ENCODE measurements around the gene TUFT1. TPM values are rescaled to one million over a fixed set of nuclear protein-coding genes. Genes with fewer than 3 reads are reported as not detected.

TUFT1 gene
- total and polyA plus RNA-seq, 2 of the 13 experiments (the other 11 are each of a cell fraction or from before 2014, with no cell fraction given), result 6.4 to 7.3 TPM

DNA sequence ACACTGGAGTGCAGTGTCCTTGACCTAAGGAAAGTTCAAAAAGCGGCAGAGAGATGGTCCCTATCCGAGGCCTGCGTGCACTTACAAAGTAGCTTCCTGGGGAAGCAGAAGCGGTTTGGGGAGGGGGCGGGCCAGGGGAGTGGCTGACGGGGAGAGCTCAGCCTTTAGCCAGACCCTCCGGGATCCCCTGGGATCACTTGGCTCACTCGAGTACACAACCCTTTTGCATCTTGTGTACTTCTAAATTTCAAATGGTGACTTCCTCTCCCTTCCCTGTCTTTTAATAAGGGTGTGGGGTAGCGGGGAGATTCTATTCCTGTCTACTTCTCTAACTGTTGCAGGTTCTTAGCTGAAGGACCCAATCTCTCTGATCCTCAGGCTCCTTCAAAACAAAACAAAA lies 53.6 kb downstream of the TUFT1 start:
- no peak overlapping the region for H3K27ac ChIP-seq (ENCODE audit: extremely low read length, insufficient read depth, low read length)
- no TSS peak for BruUV-seq (replicated peaks)
- WGBS (ENCODE audit: low lambda C conversion rate), result 30% methylated on average over 8 of the region's 9 CpGs
- ChIA-PET CTCF (ENCODE audit: low intra/inter-chr PET ratio, low total read pairs) (interaction anchor here (0.9 to 3.5 kb wide), 4 partner anchors 59 to 243 kb away, joined by 3 to 21 read pairs (median 10); no protein-coding TSS in a partner anchor), POLR2A (interaction anchor here (1.2 to 1.4 kb wide), 2 partner anchors 26 to 54 kb away, joined by 3 to 4 read pairs; partner anchors contain the start of gene TUFT1)
- H3K27me3 ChIP-seq (ENCODE audit: control insufficient read depth in 1 of 2, insufficient read depth in 2 of 2, low read length in 2 of 2), result peaks cover 0 to 3% of the 10 kb centered on the region in 2 experiments; a peak in 1 of 5 replicates
- TF ChIP-seq KLF6 (CRISPR knock-in tag; IDR thresholded peaks at IDR 0.05) (no peak), SNAPC2 (CRISPR knock-in tag; IDR thresholded peaks at IDR 0.05) (0 out of 2 replicates have a peak, but pooled peaks have one; percentile 17), NFIB (CRISPR knock-in tag; IDR thresholded peaks at IDR 0.05; ENCODE audit: borderline replicate concordance) (no peak), ZNF768 (CRISPR knock-in tag; IDR thresholded peaks at IDR 0.05) (no peak), ZNF557 (CRISPR knock-in tag; IDR thresholded peaks at IDR 0.05) (no peak), POLR2AphosphoS5 (IDR thresholded peaks at IDR 0.05; ENCODE audit: low read depth, low read length) (no peak), MZF1 (CRISPR knock-in tag; IDR thresholded peaks at IDR 0.05; ENCODE audit: borderline replicate concordance) (no peak)
- peaks cover 34% of the 10 kb centered on the region for H3K4me1 ChIP-seq (ENCODE audit: insufficient read depth, low read length)
- no peaks in the 10 kb centered on the region for H3K9me3 ChIP-seq (ENCODE audit: low read length)
- DNase-seq (ENCODE audit: low spot score) (no peak), ATAC-seq (peak; percentile 30; the same call in 1 of the 3 replicates), FAIRE-seq (no peak)
- intact Hi-C loops (cut with micrococcal nuclease; ENCODE audit: unreplicated experiment) (loop anchor here (1.0 to 10.0 kb wide), 4 partner anchors 101 to 243 kb away; no protein-coding TSS in a partner anchor), in situ Hi-C loops (cut with HindIII; ENCODE audit: extremely low pct_ligation_motif_present, low pct_unique_long_range_greater_than_20kb) (loop anchor here (10.0 kb wide), 2 partner anchors 141 to 241 kb away; partner anchors contain the start of genes C2CD4D and RORC)
- no peak overlapping the region for H2AFZ ChIP-seq (ENCODE audit: low read length)
- H3K9ac ChIP-seq (ENCODE audit: insufficient read depth, low read depth, low read length), result no peak overlapping the region
- no peaks in the 10 kb centered on the region for H3K79me2 ChIP-seq (ENCODE audit: insufficient read depth, low read length)
- no peaks in the 10 kb centered on the region for H3K36me3 ChIP-seq (replicated peaks in 1 of 2; ENCODE audit: control insufficient read depth in 1 of 2, insufficient read depth in 2 of 2, low read length in 2 of 2)
- peak overlapping the region in 2 of 3 experiments; percentile 15 to 21; a peak in 2 of 6 replicates for H3K4me3 ChIP-seq (replicated peaks in 1 of 3; ENCODE audit: insufficient read depth in 1 of 3, low read depth in 2 of 3, low read length in 3 of 3)
- no peaks in the 10 kb centered on the region for H4K20me1 ChIP-seq (ENCODE audit: insufficient read depth, low read length)
- H3K4me2 ChIP-seq (ENCODE audit: low read depth, low read length), result peak overlapping the region; percentile 69

DNA sequence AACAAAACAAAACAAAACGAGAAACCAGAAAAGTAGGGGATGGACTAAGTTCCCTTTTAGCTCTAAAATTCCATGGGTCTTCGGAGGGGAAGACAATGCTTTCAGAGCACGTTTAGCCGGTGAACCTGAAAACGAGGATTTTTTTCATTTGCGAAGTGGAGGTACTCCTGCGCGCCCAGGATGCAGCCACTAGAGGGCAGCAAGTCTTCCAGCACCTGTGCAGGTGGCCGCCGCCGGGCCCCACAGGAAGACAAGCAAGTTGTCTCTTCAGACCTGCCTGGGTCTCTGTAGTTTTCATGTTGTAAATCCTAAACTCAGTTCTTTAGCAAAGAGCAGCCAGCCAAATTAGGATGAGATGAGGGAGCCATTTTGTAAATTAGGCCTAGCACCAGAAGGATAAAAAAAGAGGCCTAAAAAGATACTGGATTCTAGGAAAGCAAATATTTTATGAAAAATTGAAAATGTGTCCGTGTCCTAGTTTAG lies 54.1 kb downstream of the TUFT1 start:
- Histone ChIP-seq H3K9me3 (ENCODE audit: low read length) (no peaks in the 10 kb centered on the region), H3K4me2 (ENCODE audit: low read depth, low read length) (peak overlapping the region; percentile 69), H3K9ac (ENCODE audit: insufficient read depth, low read depth, low read length) (no peak overlapping the region), H3K27ac (ENCODE audit: extremely low read length, insufficient read depth, low read length) (no peak overlapping the region), H3K4me1 (ENCODE audit: insufficient read depth, low read length) (peaks cover 34% of the 10 kb centered on the region), H4K20me1 (ENCODE audit: insufficient read depth, low read length) (no peaks in the 10 kb centered on the region), H3K4me3 (replicated peaks in 1 of 3; ENCODE audit: insufficient read depth in 1 of 3, low read depth in 2 of 3, low read length in 3 of 3) (peak overlapping the region in 2 of 3 experiments; percentile 15 to 21; a peak in 2 of 6 replicates), H3K27me3 (ENCODE audit: control insufficient read depth in 1 of 2, insufficient read depth in 2 of 2, low read length in 2 of 2) (peaks cover 0 to 3% of the 10 kb centered on the region in 2 experiments; a peak in 1 of 5 replicates), H3K79me2 (ENCODE audit: insufficient read depth, low read length) (no peaks in the 10 kb centered on the region), H2AFZ (ENCODE audit: low read length) (no peak overlapping the region), H3K36me3 (replicated peaks in 1 of 2; ENCODE audit: control insufficient read depth in 1 of 2, insufficient read depth in 2 of 2, low read length in 2 of 2) (no peaks in the 10 kb centered on the region)
- ATAC-seq, result peak; percentile 92
- 7% methylated on average over 12 of the region's 12 CpGs for WGBS (ENCODE audit: low lambda C conversion rate)
- POLR2A ChIA-PET, result interaction anchor here (1.2 to 1.4 kb wide), 2 partner anchors 26 to 54 kb away, joined by 3 to 4 read pairs; partner anchors contain the start of gene TUFT1
- in situ Hi-C loops (cut with HindIII; ENCODE audit: extremely low pct_ligation_motif_present, low pct_unique_long_range_greater_than_20kb), result loop anchor here (10.0 kb wide), 2 partner anchors 141 to 241 kb away; partner anchors contain the start of genes C2CD4D and RORC
- CTCF ChIA-PET (ENCODE audit: low intra/inter-chr PET ratio, low total read pairs), result interaction anchor here (0.9 to 3.5 kb wide), 4 partner anchors 60 to 242 kb away, joined by 3 to 21 read pairs (median 10); no protein-coding TSS in a partner anchor
- no TSS peak for BruUV-seq (replicated peaks)
- peak; percentile 67 for FAIRE-seq
- intact Hi-C loops (cut with micrococcal nuclease; ENCODE audit: unreplicated experiment), result loop anchor here (1.0 to 10.0 kb wide), 4 partner anchors 101 to 242 kb away; no protein-coding TSS in a partner anchor
- peak; percentile 59 for DNase-seq (ENCODE audit: low spot score)
- TF ChIP-seq REXO4 (CRISPR knock-in tag; IDR thresholded peaks at IDR 0.05; ENCODE audit: borderline replicate concordance) (no peak), ZNF33A (CRISPR knock-in tag; IDR thresholded peaks at IDR 0.05; ENCODE audit: borderline replicate concordance) (no peak), ZNF556 (CRISPR knock-in tag; IDR thresholded peaks at IDR 0.05; ENCODE audit: borderline replicate concordance) (no peak), RAD21 (CRISPR knock-in tag; IDR thresholded peaks at IDR 0.05) (peak; percentile 80), GZF1 (CRISPR knock-in tag; IDR thresholded peaks at IDR 0.05) (no peak), ZNF724P (CRISPR knock-in tag; IDR thresholded peaks at IDR 0.05; ENCODE audit: borderline replicate concordance) (no peak), CC2D1A (CRISPR knock-in tag; IDR thresholded peaks at IDR 0.05) (no peak)
- TF ChIP-seq, protein P1, sequence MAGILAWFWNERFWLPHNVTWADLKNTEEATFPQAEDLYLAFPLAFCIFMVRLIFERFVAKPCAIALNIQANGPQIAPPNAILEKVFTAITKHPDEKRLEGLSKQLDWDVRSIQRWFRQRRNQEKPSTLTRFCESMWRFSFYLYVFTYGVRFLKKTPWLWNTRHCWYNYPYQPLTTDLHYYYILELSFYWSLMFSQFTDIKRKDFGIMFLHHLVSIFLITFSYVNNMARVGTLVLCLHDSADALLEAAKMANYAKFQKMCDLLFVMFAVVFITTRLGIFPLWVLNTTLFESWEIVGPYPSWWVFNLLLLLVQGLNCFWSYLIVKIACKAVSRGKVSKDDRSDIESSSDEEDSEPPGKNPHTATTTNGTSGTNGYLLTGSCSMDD (CRISPR knock-in tag; IDR thresholded peaks at IDR 0.05), result no peak
- TF ChIP-seq, protein P2, sequence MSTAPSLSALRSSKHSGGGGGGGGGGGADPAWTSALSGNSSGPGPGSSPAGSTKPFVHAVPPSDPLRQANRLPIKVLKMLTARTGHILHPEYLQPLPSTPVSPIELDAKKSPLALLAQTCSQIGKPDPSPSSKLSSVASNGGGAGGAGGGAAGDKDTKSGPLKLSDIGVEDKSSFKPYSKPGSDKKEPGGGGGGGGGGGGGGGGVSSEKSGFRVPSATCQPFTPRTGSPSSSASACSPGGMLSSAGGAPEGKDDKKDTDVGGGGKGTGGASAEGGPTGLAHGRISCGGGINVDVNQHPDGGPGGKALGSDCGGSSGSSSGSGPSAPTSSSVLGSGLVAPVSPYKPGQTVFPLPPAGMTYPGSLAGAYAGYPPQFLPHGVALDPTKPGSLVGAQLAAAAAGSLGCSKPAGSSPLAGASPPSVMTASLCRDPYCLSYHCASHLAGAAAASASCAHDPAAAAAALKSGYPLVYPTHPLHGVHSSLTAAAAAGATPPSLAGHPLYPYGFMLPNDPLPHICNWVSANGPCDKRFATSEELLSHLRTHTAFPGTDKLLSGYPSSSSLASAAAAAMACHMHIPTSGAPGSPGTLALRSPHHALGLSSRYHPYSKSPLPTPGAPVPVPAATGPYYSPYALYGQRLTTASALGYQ (CRISPR knock-in tag; IDR thresholded peaks at IDR 0.05), result no peak
